Measurements from ENCODE around the gene SH3RF3.

The SH3RF3 gene

GRCh38 chr2:109418716-109419115 is 289.7 kb downstream of the SH3RF3 start:
- H3K27me3 ChIP-seq (ENCODE audit: insufficient read depth, poor library complexity, severe bottlenecking) = no peaks in the 10 kb centered on the region
- no peak for ATAC-seq (ENCODE audit: low read depth)
- no peak for DNase-seq (ENCODE audit: low spot score)

GRCh38 chr2:109419171-109419756 is 290.3 kb downstream of the SH3RF3 start:
- TF ChIP-seq CTCF (IDR thresholded peaks at IDR 0.05; ENCODE audit: poor library complexity, severe bottlenecking) = no peak
- H3K4me1 ChIP-seq (ENCODE audit: insufficient read depth, poor library complexity, severe bottlenecking) = no peaks in the 10 kb centered on the region
- no peaks in the 10 kb centered on the region for H3K36me3 ChIP-seq (ENCODE audit: low read depth)
- H3K4me3 ChIP-seq (ENCODE audit: severe bottlenecking) = no peak overlapping the region
- no peaks in the 10 kb centered on the region for H3K27me3 ChIP-seq (ENCODE audit: insufficient read depth, poor library complexity, severe bottlenecking)
- H3K27ac ChIP-seq (ENCODE audit: poor library complexity, severe bottlenecking) = no peak overlapping the region
- H3K9me3 ChIP-seq (ENCODE audit: severe bottlenecking) = no peaks in the 10 kb centered on the region
- ATAC-seq (ENCODE audit: low read depth) = no peak
- no peak for DNase-seq (ENCODE audit: low spot score)

More at GRCh38 chr2:109418716-109419115, 289.7 kb downstream of the SH3RF3 start:
- TF ChIP-seq CTCF (IDR thresholded peaks at IDR 0.05; ENCODE audit: poor library complexity, severe bottlenecking) = no peak
- Histone ChIP-seq H3K4me3 (ENCODE audit: severe bottlenecking) (no peak overlapping the region), H3K9me3 (ENCODE audit: severe bottlenecking) (no peaks in the 10 kb centered on the region), H3K4me1 (ENCODE audit: insufficient read depth, poor library complexity, severe bottlenecking) (no peaks in the 10 kb centered on the region), H3K36me3 (ENCODE audit: low read depth) (no peaks in the 10 kb centered on the region), H3K27ac (ENCODE audit: poor library complexity, severe bottlenecking) (no peak overlapping the region)

- ATAC-seq (ENCODE audit: low read depth) (no peak), DNase-seq (ENCODE audit: low spot score) (no peak)
- no peaks in the 10 kb centered on the region for H3K9me3 ChIP-seq (ENCODE audit: severe bottlenecking)
- no peaks in the 10 kb centered on the region for H3K27me3 ChIP-seq (ENCODE audit: insufficient read depth, poor library complexity, severe bottlenecking)
- no peaks in the 10 kb centered on the region for H3K4me1 ChIP-seq (ENCODE audit: insufficient read depth, poor library complexity, severe bottlenecking)
- H3K27ac ChIP-seq (ENCODE audit: poor library complexity, severe bottlenecking) = no peak overlapping the region
- TF ChIP-seq CTCF (IDR thresholded peaks at IDR 0.05; ENCODE audit: poor library complexity, severe bottlenecking) = no peak
- H3K4me3 ChIP-seq (ENCODE audit: severe bottlenecking) = no peak overlapping the region
- no peaks in the 10 kb centered on the region for H3K36me3 ChIP-seq (ENCODE audit: low read depth)
These were observed 291.0 kb downstream of the SH3RF3 start for GRCh38 chr2:109419960-109420370.

- ATAC-seq (ENCODE audit: low read depth) (no peak), DNase-seq (ENCODE audit: low spot score) (no peak)
- Histone ChIP-seq H3K4me1 (ENCODE audit: insufficient read depth, poor library complexity, severe bottlenecking) (no peaks in the 10 kb centered on the region), H3K9me3 (ENCODE audit: severe bottlenecking) (no peaks in the 10 kb centered on the region), H3K27me3 (ENCODE audit: insufficient read depth, poor library complexity, severe bottlenecking) (no peaks in the 10 kb centered on the region), H3K27ac (ENCODE audit: poor library complexity, severe bottlenecking) (no peak overlapping the region), H3K4me3 (ENCODE audit: severe bottlenecking) (no peak overlapping the region), H3K36me3 (ENCODE audit: low read depth) (no peaks in the 10 kb centered on the region)
- TF ChIP-seq CTCF (IDR thresholded peaks at IDR 0.05; ENCODE audit: poor library complexity, severe bottlenecking) = no peak
These were observed 292.1 kb downstream of the SH3RF3 start for GRCh38 chr2:109421101-109421500.

GRCh38 chr2:109421642-109422041 is 292.6 kb downstream of the SH3RF3 start:
- Histone ChIP-seq H3K4me1 (ENCODE audit: insufficient read depth, poor library complexity, severe bottlenecking) (no peaks in the 10 kb centered on the region), H3K36me3 (ENCODE audit: low read depth) (no peaks in the 10 kb centered on the region), H3K9me3 (ENCODE audit: severe bottlenecking) (no peaks in the 10 kb centered on the region), H3K4me3 (ENCODE audit: severe bottlenecking) (no peak overlapping the region), H3K27me3 (ENCODE audit: insufficient read depth, poor library complexity, severe bottlenecking) (no peaks in the 10 kb centered on the region), H3K27ac (ENCODE audit: poor library complexity, severe bottlenecking) (no peak overlapping the region)
- no peak for TF ChIP-seq CTCF (IDR thresholded peaks at IDR 0.05; ENCODE audit: poor library complexity, severe bottlenecking)
- DNase-seq (ENCODE audit: low spot score) (no peak), ATAC-seq (ENCODE audit: low read depth) (no peak)

Measured in RWPE2 (cell line).